Globus pallidus (tissue), 1 donor: Measurements from ENCODE around the gene MMP2.

Experiments
- DNase-seq: peaks from one replicate; pipeline ENCODE4 v3.0.0-alpha.2; 2015; ENCODE audit warnings: low spot score

Gene MMP2

GRCh38 chr16:55494994-55495421 is 16.0 kb downstream of the MMP2 start:
- DNase-seq, result peak; percentile 88

GRCh38 chr16:55495616-55496289 is 16.8 kb downstream of the MMP2 start:
- DNase-seq, result no peak

GRCh38 chr16:55496509-55497145 is 17.6 kb downstream of the MMP2 start:
- no peak for DNase-seq

GRCh38 chr16:55497558-55497957 is 18.6 kb downstream of the MMP2 start:
- no peak for DNase-seq

DNA sequence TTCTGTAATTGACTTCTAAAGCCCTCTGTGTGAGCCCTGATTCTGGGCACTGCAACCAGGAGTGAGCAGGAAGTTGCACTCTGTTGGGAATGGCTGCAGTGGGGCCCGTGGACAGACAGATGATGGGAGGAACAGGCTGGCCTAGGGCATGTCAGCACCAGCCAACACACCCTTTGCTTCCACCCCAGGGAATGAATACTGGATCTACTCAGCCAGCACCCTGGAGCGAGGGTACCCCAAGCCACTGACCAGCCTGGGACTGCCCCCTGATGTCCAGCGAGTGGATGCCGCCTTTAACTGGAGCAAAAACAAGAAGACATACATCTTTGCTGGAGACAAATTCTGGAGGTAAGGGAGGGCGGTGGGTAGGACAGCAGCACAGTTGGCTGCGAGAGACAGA is 19.1 kb downstream of the MMP2 start:
- DNase-seq, result no peak

DNA sequence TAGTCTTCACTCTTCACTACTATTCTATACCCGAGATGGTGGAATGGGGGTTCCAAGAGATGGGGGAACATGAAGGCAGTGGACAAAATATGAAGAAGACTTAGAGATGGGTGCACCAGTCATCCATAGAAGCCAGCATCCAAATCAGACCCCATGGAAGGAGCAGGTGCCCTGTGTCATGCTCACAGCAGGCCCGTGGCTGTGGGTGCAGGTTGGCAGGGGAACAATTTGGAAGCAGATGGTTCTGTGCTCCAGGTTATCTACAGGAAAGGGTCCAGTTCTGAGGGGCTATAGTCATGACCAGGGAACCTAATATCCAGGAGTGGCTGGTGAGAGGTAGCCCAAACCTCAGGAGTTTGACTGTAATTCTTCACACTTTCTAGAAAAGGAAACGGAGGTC is 20.3 kb downstream of the MMP2 start:
- no peak for DNase-seq

DNA sequence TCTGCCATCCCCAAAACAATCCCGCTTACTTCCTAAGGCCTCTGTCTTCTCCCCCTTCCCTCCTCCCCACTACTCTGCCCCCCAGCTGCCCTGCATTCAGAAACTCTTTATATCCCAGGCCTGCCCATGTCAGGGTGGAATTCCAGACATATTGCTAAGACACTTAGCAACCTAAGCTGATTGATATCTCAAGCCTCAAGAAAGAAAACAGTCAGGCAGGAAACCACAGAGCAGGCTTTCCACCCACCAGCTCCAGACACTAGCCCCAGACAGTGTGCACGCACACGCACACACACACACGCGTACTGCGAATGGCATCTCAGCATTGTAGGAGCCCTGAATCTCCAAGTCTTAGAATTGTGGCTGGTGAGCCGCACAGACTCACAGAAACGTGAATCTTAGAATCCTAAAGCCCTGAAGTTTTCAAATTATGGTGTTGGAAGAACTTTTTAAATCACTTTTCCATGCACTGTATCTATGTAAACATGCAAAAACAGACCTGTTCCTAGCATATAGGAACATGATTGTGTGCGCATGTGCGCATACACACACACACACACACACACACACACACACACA is 21.0 kb downstream of the MMP2 start:
- peak; percentile 59 for DNase-seq

GRCh38 chr16:55500530-55501011 is 21.6 kb downstream of the MMP2 start:
- peak; percentile 85 for DNase-seq

- DNase-seq, result no peak
Observed at GRCh38 chr16:55501549-55502322, 22.7 kb downstream of the MMP2 start.

DNA sequence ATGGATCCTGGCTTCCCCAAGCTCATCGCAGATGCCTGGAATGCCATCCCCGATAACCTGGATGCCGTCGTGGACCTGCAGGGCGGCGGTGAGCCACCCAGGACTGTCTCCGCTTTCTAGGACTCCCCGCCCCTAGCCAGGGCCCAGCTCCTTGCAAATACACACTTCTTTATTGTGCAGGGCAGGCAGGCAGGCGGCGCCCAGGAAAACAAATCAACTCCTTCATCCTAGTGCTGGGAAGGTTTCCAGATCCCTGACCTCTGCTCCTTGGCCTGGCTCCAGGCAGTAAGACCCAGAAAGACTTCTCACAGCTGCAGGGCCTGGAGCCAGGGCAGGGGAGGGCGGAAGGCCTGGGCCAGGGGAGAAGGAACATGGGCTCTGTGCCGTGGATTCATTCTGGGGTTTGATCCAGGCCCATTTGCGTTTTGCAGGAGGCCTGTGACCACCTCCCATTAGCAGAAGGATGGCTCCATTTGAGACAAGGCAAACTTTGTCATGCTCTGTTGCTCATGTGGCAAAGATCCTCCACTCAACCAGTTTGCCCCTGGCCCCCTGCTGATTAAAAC is 23.9 kb downstream of the MMP2 start:
- peak; percentile 99 for DNase-seq

DNA sequence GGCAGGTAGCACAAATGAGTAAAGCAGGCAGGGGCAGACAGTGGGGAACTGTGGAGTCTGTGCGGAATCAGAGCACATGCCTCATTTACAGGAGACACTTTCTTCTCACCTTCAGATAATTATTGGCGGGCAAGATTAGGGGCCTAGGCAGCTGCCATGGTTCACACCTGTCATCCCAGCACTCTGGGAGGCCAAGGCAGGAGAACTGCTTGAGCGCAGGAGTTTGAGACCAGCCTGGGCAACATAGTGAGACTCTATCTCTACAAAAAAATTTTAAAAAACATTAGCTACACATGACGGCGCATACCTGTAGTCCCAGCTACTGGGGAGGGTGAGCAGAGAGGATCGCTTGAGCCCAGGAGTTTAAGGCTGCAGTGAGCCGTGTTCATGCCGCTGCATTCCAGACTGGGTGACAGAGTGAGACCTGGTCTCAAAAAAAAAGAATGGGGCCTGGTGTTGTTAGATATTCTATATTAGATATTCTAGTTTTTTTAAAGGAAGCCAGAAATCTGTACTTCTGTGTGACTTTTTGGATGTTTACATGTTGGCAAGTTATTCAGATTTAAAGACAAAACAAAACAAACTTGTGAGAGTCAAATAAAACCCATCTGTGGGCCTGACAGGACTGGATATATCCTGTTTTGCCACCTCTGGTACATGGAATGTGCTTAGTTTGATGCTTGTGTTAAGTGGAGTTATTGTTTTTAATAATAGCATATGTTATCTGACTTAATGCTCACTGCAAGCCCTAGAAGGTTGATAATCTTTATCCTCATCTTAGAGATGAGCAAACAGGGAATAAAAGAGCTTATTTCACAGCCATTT is 24.9 kb downstream of the MMP2 start:
- no peak for DNase-seq

- DNase-seq, result no peak
Observed at GRCh38 chr16:55505333-55506015, 26.5 kb downstream of the MMP2 start.

GRCh38 chr16:55506083-55506482 is 27.1 kb downstream of the MMP2 start:
- no peak for DNase-seq

- no peak for DNase-seq
Observed at GRCh38 chr16:55506708-55507107, 27.7 kb downstream of the MMP2 start.

- DNase-seq, result no peak
Observed at GRCh38 chr16:55508271-55508921, 29.4 kb downstream of the MMP2 start.

DNA sequence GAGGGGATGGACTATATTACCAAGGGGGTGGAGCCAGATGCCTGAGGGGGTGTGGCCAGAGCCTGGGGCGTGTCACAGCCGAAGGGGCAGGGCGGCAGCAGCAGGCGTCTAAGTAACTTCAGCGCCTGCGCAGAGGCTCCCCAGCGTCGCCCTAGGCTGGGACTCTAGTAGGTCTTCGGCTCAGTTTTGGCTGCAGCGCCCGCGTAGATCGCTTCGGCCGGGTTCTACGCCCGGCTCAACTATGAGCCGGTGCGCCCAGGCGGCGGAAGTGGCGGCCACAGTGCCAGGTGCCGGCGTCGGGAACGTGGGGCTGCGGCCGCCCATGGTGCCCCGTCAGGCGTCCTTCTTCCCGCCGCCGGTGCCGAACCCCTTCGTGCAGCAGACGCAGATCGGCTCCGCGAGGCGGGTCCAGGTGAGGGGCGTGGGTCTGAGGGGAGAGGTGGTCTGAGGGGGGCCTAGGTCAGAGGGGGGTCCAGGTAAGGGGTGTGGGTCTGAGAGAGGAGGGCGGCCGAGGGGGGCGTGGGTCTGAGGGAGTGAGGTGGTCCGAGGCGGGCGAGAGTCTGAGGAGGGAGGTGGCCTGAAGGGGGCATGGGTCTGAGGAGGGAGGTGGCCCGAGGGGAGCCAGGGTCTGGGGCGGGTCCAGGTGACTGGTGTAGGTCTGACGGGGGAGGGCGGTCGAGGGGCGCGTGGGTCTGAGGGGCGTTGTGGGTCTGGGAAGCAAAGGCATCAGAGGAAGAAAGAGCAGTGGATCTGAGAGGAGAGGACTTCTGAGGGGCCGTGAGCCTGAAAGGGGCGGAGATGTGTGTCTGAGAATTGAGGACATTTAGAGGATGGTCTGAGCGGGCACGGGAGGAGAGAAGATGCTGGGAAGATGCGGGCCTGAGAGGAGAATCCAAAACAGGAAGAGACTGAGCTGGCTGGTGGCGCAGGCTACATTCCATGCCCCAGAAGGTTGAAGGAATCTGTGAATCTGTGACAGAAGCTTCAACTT is 30.2 kb downstream of the MMP2 start, which contains the start of gene LPCAT2:
Gene LPCAT2, plus strand, starts transcription at position 132 of the 991 bp plus-strand sequence. Its CDS starts 110 bp downstream, at position 242.
- DNase-seq, result peak; percentile 87

DNA sequence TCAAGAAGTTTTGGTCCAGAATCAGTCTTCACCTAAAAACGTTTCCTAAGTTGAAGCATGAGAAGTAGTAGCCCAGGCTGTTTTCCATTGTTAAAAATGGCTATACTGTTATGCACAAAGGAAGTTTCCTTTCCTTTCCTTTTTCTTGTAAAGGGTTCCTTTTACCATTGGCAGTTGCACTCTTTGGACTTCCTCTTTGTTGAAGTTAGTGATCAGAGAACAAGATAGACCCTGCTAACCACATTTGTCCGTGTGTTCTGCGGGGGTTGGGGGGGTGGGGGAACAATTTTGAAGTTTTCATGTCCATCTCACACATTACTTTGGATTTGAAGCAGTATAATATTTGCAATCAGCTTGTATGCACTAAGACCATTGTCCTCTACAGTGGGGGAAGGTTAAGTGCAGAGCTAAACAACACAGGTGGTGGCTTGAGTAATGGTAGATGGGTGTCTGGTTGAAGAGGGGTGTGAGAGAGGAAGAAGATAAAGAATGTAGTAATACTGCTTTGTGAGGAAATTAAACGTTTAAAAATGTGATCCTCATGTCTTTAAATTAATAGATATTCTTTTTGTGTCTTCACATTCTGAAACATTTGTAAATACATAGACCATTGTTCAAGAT is 31.3 kb downstream of the MMP2 start:
- DNase-seq, result no peak

DNA sequence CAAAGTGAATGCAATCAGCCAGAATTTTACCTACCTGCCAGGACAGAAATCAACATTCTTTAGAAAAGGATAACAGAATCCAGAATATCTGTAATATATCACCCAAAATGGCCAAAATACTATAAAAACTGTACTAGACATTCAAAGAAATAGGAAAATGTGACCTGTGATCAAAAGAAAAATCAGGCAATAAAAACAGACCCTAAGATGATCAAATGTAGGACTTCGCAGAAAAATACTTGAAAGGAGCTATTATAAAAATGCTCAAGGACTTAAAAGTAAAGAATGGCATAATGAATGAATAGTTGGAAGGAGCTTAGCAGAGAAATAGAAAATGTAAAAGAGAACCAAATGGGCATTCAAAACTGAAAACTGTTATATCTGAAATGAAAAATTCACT is 33.9 kb downstream of the MMP2 start:
- DNase-seq, result no peak
